GM19467 (cell line): ENCODE data around the gene KPRP.

Experiments
- ATAC-seq: cut with Tn5 transposase; IDR thresholded peaks from one replicate; pipeline ENCODE4 v1.9.1; 2021; ENCODE audit warnings: mild to moderate bottlenecking, moderate library complexity; ENCODE audit not compliant: unreplicated experiment

The KPRP gene

GRCh38 chr1:152757747-152758146 is at the start of gene KPRP:
TSS of gene KPRP (plus strand) at chr1:152758025. CDS start at chr1:152759589, 1,564 bp downstream.
- no peak for ATAC-seq

GRCh38 chr1:152718238-152718637 is 39.6 kb upstream of the KPRP start:
- ATAC-seq, result no peak

- no peak for ATAC-seq
Observed at GRCh38 chr1:152725261-152725660, 32.6 kb upstream of the KPRP start.

- ATAC-seq, result no peak
Observed at GRCh38 chr1:152728986-152729385, 28.8 kb upstream of the KPRP start.

GRCh38 chr1:152735648-152736047 is 22.2 kb upstream of the KPRP start:
- ATAC-seq, result no peak

GRCh38 chr1:152737997-152738396 is 19.8 kb upstream of the KPRP start:
- no peak for ATAC-seq

- no peak for ATAC-seq
Observed at GRCh38 chr1:152739841-152740240, 18.0 kb upstream of the KPRP start.

GRCh38 chr1:152741656-152742055 is 16.2 kb upstream of the KPRP start:
- no peak for ATAC-seq

- ATAC-seq, result no peak
Observed at GRCh38 chr1:152743371-152744145, 14.3 kb upstream of the KPRP start.

GRCh38 chr1:152745289-152745704 is 12.5 kb upstream of the KPRP start:
- ATAC-seq, result no peak

- no peak for ATAC-seq
Observed at GRCh38 chr1:152745765-152746444, 11.9 kb upstream of the KPRP start.

GRCh38 chr1:152747831-152748230 is 10.0 kb upstream of the KPRP start:
- ATAC-seq, result no peak

GRCh38 chr1:152752225-152752624 is 5.6 kb upstream of the KPRP start:
- no peak for ATAC-seq

GRCh38 chr1:152753586-152753985 is 4.2 kb upstream of the KPRP start:
- ATAC-seq, result no peak

- ATAC-seq, result no peak
Observed at GRCh38 chr1:152756872-152757271, 953 bp upstream of the KPRP start.

GRCh38 chr1:152758636-152759035 is 811 bp downstream of the KPRP start:
- no peak for ATAC-seq

GRCh38 chr1:152759453-152760173 is 1.8 kb downstream of the KPRP start:
- ATAC-seq, result no peak

GRCh38 chr1:152760551-152761190 is 2.8 kb downstream of the KPRP start:
- no peak for ATAC-seq

GRCh38 chr1:152761609-152762213 is 3.9 kb downstream of the KPRP start:
- ATAC-seq, result no peak

- no peak for ATAC-seq
Observed at GRCh38 chr1:152768847-152769533, 11.2 kb downstream of the KPRP start.
